Activated gamma-delta T cell treated with Interleukin-2 at 50 U/mL for 16 hours (primary cell): ENCODE data around the gene SNX5.

Experiments used
- DNase-seq: peaks from one replicate; pipeline ENCODE4 v3.0.0-alpha.2; 2020

The SNX5 gene

DNA sequence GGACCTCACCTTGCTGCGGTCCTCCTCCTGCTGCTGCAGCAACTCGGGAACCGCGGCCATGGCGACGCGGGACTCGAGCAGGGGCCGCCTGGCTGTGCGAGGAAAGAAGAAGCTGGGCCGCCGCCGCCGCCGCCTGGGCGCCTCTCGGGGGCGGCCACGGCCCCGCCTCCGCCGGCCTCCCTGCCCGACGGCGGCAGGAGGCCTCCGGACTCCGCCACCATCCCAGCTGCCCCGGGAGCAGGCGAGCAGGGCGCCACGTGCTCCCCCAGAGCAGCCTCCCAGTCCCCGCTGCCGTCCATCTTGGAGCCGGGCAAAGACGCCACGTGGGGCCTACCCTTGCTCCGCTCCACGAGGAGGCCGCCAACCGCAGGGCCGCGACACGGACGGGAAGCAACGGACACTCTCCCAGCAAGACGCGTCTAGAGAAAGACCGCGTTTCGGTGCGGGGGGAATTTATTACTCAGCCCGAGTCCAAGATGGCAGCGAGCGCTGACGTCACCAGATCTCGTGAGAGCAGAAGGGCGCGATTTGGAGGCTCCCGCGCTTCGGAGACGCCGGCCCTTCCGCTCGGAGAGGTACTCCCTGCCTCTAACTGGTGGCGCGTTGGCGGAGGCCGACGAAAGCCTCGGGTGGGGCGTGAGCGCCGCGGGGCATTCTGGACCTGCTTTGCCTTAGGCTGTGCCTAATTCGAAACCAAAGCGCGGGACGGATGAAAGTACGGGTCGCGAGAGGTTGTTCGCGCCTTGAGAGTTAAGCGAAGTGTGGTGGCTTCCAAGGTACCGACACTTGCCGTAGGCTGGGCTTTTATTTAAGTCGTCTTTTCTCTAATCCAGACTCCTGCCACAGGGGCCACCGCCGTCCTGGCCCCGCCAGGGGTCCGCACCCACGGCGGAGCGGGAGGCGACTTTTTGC is at the start of gene SNX5, which contains the start of gene MGME1:
Gene SNX5 (minus strand): TSS at position 429 of the 912 bp plus-strand sequence. CDS start 369 bp downstream, at position 60.
Gene MGME1 (plus strand): TSS at position 653 of the 912 bp plus-strand sequence. CDS start 842 bp downstream, outside the sequence.
- peak; percentile 98 for DNase-seq

GRCh38 chr20:18018100-18018499 is 49.5 kb upstream of the SNX5 start:
- DNase-seq = no peak

GRCh38 chr20:18016772-18017171 is 48.2 kb upstream of the SNX5 start:
- DNase-seq = no peak

DNA sequence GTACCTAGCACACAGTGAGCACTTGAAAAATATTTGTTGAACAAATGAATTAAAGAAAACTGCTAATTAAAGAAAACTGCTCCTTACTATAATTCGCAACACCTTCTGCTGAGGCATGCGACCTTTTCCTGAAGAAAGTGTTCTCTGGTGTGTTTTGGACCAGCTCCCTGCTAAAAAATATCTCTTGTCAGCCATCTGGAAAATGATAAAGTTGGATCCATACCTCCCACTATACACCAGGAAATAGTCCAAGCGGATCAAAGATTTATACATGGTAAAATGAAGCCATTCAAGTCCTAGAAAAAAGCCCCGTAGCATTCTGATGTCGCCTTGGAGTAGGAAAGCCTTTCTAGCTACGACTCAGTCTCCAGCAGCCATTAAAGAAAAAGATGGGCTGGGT is 45.8 kb upstream of the SNX5 start:
- DNase-seq = no peak

- DNase-seq = no peak
Measured at GRCh38 chr20:18012901-18013300, 44.3 kb upstream of the SNX5 start.

GRCh38 chr20:18011951-18012645 is 43.5 kb upstream of the SNX5 start:
- DNase-seq = no peak

DNA sequence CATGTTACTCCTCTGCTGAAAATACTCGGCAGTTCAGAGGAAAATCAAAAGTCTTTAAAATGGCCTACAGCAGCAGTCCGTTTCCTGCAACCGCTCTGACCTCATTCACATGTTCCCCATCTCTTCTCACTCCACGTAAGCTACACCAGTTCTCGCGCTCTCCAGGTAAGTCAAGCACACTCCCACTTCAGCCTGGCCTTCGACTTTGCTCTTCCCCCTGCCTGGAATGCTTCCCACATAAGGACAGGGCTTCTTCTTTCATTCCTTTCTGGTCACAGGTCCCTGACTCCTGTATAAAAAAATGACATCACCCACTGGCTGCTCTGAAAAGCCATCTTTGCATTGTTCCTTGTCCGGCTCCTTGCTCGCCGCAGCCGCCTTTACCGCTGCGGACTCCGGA is 42.9 kb upstream of the SNX5 start:
- DNase-seq = no peak

DNA sequence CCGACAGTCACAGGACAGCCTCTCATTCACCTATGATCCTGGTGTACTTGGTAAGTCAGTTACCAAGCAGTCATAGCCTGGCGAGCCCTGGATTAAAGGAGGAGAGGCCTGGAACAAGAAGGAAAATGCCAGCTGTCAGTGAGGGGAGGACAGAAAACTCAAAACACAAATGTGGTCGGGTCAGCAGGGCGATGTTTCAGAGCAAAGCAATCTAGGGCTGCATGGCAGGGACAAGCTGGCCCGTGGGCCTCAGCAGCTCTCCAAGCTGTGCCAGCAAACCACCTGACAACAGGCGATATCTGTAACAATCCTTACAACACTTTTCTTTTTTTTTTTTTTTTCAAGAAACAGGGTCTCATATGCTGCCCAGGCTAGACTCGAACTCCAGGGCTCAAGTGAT is 40.5 kb upstream of the SNX5 start:
- DNase-seq = no peak

GRCh38 chr20:18007534-18008292 is 39.1 kb upstream of the SNX5 start:
- no peak for DNase-seq

GRCh38 chr20:18006684-18007083 is 38.1 kb upstream of the SNX5 start:
- DNase-seq = no peak

DNA sequence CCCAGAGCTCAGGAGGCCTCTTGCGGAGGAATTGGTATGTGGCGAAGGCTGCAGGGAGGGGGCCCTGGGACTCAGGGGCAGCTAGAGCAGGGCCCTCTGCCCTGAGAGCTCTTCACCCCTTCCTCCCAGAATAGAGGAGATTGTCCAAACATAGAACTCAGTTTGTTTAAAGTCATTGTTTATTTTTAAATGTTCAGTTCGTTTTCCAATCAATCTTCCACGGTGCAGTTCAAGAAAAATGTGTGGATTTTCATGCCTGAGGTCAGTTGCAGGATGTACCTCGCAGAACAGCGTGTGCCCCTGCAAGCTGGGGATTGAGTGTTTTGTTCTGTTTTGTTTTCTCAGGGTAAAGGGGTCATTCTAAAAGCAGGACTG is 37.4 kb upstream of the SNX5 start:
- DNase-seq = no peak

DNA sequence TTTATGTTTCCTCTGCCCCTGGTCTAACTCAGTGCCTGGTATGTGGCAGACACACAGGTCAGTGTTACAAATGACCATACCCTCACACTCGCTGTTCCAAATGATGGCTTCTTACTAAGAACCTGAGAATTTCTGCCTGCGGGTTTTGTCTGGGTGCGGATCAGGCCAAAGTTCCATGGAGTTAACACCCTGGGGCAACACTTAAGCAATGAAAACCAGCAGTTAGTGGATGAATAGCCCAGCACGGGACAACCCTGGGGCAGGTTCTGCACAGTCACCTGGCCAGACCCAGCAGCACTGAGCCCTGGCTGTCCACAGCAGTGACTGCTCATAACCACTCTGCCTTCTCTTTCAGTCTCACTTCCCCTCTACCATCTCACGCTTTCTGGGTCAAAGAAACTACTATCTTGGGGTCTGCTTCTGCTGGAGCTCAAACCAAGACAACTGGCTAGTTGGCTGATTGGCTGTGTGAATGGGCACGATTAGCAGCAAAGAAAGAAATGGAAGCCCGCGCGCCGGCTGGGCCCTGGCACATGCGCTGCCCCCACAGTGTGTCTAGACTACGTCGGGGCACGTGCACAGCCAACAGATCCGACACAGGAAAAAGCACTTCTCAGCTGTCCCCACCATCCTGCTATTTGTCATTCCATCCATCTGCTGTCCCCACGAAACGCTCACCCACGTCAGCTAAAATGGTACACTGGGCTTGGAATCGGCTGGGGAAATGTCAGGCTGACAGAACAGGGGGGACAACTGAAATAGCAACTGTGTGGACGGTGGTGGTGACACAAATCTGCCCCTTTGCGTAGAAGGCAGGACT is 36.8 kb upstream of the SNX5 start:
- no peak for DNase-seq

- DNase-seq = no peak
Measured at GRCh38 chr20:18004384-18005031, 35.9 kb upstream of the SNX5 start.

DNA sequence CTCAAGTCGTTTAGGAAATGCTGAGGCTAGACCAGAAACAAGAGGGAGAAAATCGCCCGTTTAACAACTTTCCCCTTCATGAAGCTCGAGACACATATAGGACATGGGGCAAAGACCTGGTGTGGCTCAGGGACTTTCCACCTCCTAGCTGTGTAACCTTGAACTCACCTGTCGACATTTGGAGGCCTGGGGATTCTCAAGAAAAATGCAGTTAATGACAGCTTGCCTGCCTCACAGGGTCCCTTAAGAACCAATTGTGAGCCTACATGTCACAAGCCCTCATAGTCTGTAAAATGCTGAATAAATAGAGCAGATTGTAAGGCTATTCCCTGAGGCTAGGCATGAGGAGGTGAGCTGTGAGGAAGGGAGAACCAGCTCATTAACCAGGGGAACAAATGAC is 35.3 kb upstream of the SNX5 start:
- DNase-seq = no peak

DNA sequence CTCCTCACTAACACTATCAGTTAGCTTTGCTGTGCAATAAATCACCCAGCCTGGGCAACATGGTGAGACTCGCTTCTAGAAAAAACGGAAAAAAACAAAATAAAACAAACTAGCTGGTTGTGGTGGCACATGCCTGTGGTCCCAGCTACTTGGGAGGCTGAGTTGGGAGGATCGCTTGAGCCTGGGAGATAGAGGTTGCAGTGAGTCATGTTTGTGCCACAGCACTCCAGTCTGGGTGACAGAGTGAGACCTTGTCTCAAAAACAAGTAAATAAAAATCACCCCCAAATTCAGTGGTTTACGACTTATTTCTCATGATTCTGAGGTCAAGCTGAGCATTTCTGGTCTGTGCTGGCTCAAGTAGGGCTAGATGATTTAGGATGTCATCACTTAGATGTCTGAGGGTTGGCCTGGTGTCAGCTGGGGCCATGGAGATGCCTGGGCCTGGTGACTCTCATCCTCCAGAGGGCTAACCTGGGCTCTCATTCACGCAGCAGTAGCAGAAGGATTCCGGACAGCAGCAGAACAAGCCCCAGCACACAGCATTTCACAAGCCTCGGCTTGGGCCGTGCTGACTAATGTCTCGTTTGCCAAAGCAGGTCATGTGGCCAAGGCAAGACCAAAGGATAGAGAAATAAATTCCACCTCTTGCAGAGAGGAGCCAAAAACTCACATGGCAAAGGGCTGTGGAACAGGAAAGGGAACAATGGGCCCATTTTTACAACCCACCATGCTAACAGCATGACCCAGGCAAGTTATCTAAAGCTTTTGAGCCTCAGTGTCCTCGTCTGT is 32.7 kb upstream of the SNX5 start:
- no peak for DNase-seq

- no peak for DNase-seq
Measured at GRCh38 chr20:17999566-17999965, 31.0 kb upstream of the SNX5 start.

DNA sequence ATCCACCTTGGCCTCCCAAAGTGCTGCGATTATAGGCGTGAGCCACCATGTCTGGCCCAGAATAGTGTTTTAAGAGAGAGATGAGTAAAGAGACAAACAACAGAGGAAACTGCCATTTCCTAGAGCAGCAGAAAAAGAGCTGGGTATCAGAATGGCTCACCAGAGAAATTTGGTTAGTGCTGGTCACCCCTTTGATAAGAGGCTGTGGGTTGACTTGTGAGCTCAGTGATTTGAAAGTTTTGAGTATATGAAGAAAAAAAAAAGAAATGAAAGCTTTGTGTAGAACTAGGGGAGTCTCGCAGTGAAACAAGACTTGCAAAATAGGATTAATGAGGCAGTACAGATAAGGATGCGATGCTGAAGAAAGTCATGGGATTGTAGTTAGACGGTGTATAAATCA is 29.9 kb upstream of the SNX5 start:
- no peak for DNase-seq

DNA sequence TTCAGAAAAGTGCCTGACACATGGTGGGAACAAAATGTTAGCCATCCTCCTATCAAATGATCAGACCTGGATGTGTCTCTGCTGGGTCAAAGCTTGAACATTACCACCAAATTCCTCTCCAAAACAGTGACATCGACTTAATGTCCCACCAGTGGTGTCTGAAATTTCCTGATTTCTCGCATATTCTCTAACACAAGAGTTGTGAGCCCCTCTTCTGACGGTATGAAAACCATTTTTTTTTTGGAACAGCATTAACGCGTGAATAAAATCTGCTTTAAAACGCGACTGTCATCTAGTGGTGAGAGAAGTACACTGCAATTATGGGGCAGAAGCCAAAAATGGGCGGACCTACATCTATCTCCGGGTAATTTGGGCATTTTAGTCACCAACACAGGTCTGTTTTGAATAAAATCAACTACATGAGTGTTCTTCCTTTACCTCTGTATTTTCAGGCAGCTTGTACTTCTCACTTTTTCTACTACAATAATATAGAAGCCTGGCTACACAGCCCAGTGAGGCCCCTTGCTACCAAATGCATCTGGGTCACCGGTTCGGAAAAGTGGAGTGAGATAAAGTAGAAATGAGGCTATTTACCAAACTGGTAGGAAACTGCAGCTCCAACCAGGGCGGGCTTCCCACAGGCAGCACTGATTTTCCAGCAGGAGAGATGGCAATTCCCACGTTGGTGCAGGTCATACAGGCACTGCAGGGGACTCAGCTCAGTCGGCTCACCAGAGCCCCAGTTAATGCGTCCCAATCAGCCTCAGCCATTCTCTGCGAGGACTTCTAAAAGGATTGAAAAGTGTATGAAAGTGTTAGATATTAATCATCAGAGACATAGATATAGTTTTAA is 27.6 kb upstream of the SNX5 start:
- peak; percentile 31 for DNase-seq

DNA sequence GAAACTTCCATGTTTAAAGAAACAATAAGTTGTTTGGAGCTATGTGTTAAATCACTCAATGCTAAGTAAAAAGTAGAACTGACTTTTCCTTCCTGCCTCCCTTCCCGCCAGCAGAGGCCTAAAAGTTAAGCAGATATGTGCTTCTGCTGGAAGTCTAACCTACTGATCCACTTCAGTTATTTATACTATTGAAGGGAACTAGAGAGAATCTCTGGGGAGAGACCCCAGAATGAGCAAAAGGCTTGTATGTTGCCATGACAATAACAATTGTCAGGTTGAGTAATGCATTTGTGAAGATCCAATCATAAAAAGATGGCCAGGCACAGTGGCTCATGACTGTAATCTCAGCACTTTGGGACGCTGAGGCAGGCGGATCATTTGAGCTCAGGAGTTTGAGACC is 25.0 kb upstream of the SNX5 start:
- DNase-seq = no peak
